IMR-90 (cell line): Measurements from ENCODE around the gene GABRB1. TPM values are rescaled to one million over a fixed set of nuclear protein-coding genes. Genes with fewer than 3 reads are reported as not detected.

ENCODE experiments used
- ATAC-seq: fragments of 200-7000 bp; cut with Tn5 transposase; 2 replicates; pipeline ENCODE4 v1.9.1; 2020; ENCODE audit warnings: low read depth, mild to moderate bottlenecking, moderate library complexity
- BruUV-seq: library from RNA; stranded (reverse); fragments of 400-500 nt; replicated peaks from 2 replicates; lab custom pipeline; 2021; lab: Mats Ljungman, UMichigan
- CTCF ChIA-PET: fragments of 300-600 bp; formaldehyde crosslinking; extraction: SDS; loops from one replicate; lab custom pipeline; 2021; ENCODE audit warnings: antibody characterized with exemption; lab: Yijun Ruan, JAX
- POLR2A ChIA-PET: fragments of 300-600 bp; sonication (Branson Sonifier 250); formaldehyde crosslinking; loops from one replicate; lab custom pipeline; 2022; ENCODE audit warnings: antibody characterized with exemption; ENCODE audit not compliant: unreplicated experiment; lab: Charles Lee
- DNase-seq: peaks from one replicate; pipeline ENCODE4 v3.0.0; 2013
- H2AFZ ChIP-seq: replicated peaks from 2 replicates; pipeline ENCODE3; 2013; ENCODE audit warnings: low read length, mild to moderate bottlenecking; ENCODE audit not compliant: poor library complexity
- H2AK5ac ChIP-seq: 2 replicates; pipeline ENCODE4 v1.6.1; 2013; ENCODE audit warnings: low read depth, low read length, inconsistent platforms
- H2AK9ac ChIP-seq: replicated peaks from 2 replicates; pipeline ENCODE3; 2013; ENCODE audit warnings: mild to moderate bottlenecking, low read depth, low read length, moderate library complexity; ENCODE audit not compliant: poor library complexity
- H2BK120ac ChIP-seq: 2 replicates; pipeline ENCODE4 v1.6.1; 2013; ENCODE audit warnings: low read depth, low read length, inconsistent platforms
- H2BK15ac ChIP-seq: 3 replicates; pipeline ENCODE4 v1.6.1; 2013; ENCODE audit warnings: low read depth, low read length, inconsistent platforms
- H2BK20ac ChIP-seq: 2 replicates; pipeline ENCODE4 v1.6.1; 2013; ENCODE audit warnings: low read depth, mild to moderate bottlenecking, inconsistent platforms, low read length, moderate library complexity
- H2BK5ac ChIP-seq: 2 replicates; pipeline ENCODE4 v1.6.1; 2013; ENCODE audit warnings: mild to moderate bottlenecking, low read depth, low read length, inconsistent platforms; ENCODE audit not compliant: poor library complexity, severe bottlenecking
- H3K14ac ChIP-seq: replicated peaks from 2 replicates; pipeline ENCODE4 v1.6.1; 2013; ENCODE audit warnings: low read depth, low read length, inconsistent platforms
- H3K18ac ChIP-seq: 2 replicates; pipeline ENCODE4 v1.6.1; 2013; ENCODE audit warnings: low read depth, low read length, control low read depth
- H3K23ac ChIP-seq: 2 replicates; pipeline ENCODE4 v1.6.1; 2013; ENCODE audit warnings: low read depth, low read length, inconsistent platforms
- H3K27ac ChIP-seq: 2 replicates; pipeline ENCODE4 v1.5.1; 2013; ENCODE audit warnings: mild to moderate bottlenecking, control low read depth, low read length; ENCODE audit not compliant: insufficient read depth
- H3K27me3 ChIP-seq: 2 replicates; pipeline ENCODE4 v1.6.1; 2013; ENCODE audit warnings: low read length; ENCODE audit not compliant: control insufficient read depth, insufficient read depth
- H3K36me3 ChIP-seq: 2 replicates; pipeline ENCODE4 v1.6.1; 2013; ENCODE audit warnings: low read length, mixed read lengths; ENCODE audit not compliant: control insufficient read depth, insufficient read depth
- H3K4ac ChIP-seq: 2 replicates; pipeline ENCODE4 v1.6.1; 2013; ENCODE audit warnings: low read depth, low read length, inconsistent platforms
- H3K4me1 ChIP-seq: 2 replicates; pipeline ENCODE4 v1.6.1; 2013; ENCODE audit warnings: low read length, mixed read lengths; ENCODE audit not compliant: control insufficient read depth, insufficient read depth
- H3K4me2 ChIP-seq: 2 replicates; pipeline ENCODE4 v1.6.1; 2013; ENCODE audit warnings: low read depth, mild to moderate bottlenecking, control low read depth, low read length, moderate library complexity
- H3K4me3 ChIP-seq: 2 replicates; pipeline ENCODE4 v1.5.1; 2013; ENCODE audit warnings: low read depth, mild to moderate bottlenecking, control low read depth, low read length, moderate library complexity; ENCODE audit not compliant: insufficient read depth
- H3K56ac ChIP-seq: 2 replicates; pipeline ENCODE4 v1.6.1; 2013; ENCODE audit warnings: low read length, inconsistent platforms; ENCODE audit not compliant: insufficient read depth; ENCODE audit errors: extremely low read depth
- H3K79me1 ChIP-seq, 2 experiments: 2 replicates each; pipeline ENCODE4 v1.6.1; 2013; ENCODE audit warnings: low read length in 2 of 2, inconsistent platforms in 1 of 2, low read depth in 1 of 2
- H3K9ac ChIP-seq: 2 replicates; pipeline ENCODE4 v1.6.1; 2013; ENCODE audit warnings: low read depth, low read length, control low read depth
- H3K9me1 ChIP-seq: 2 replicates; pipeline ENCODE4 v1.6.1; 2013; ENCODE audit warnings: low read length, inconsistent platforms; ENCODE audit not compliant: insufficient read depth
- H3K9me3 ChIP-seq: 2 replicates; pipeline ENCODE4 v1.6.1; 2013; ENCODE audit warnings: low read length; ENCODE audit not compliant: control insufficient read depth, insufficient read depth
- H4K20me1 ChIP-seq: 2 replicates; pipeline ENCODE4 v1.6.1; 2013; ENCODE audit warnings: low read length, inconsistent platforms; ENCODE audit not compliant: insufficient read depth
- H4K5ac ChIP-seq: 2 replicates; pipeline ENCODE4 v1.6.1; 2013; ENCODE audit warnings: mild to moderate bottlenecking, low read depth, low read length, control low read depth
- H4K8ac ChIP-seq, 2 experiments: 2 replicates each; pipeline ENCODE4 v1.6.1; 2013; ENCODE audit warnings: low read depth in 2 of 2, low read length in 2 of 2, control low read depth in 1 of 2, inconsistent platforms in 1 of 2
- H4K91ac ChIP-seq: 2 replicates; pipeline ENCODE4 v1.6.1; 2013; ENCODE audit warnings: low read depth, low read length, inconsistent platforms; ENCODE audit not compliant: insufficient read depth
- BHLHE40 ChIP-seq: fragments of 150-350 bp; IDR thresholded peaks from 2 replicates; pipeline ENCODE4 v1.6.1; 2016; ENCODE audit warnings: mild to moderate bottlenecking, low read depth, low read length
- CEBPB ChIP-seq: IDR thresholded peaks from 2 replicates; pipeline ENCODE4 v1.6.1; 2012; ENCODE audit warnings: low read depth, low read length, improper control_type of control experiment
- CHD1 ChIP-seq: IDR thresholded peaks from 2 replicates; pipeline ENCODE4 v1.6.1; 2012; ENCODE audit warnings: low read depth, low read length, improper control_type of control experiment
- CTCF ChIP-seq: conservative IDR thresholded peaks from 2 replicates; pipeline ENCODE4 v1.5.1; 2012; ENCODE audit warnings: mild to moderate bottlenecking, low read depth, low read length, improper control_type of control experiment
- ELK1 ChIP-seq: fragments of 150-350 bp; IDR thresholded peaks from 2 replicates; pipeline ENCODE4 v1.6.1; 2016; ENCODE audit warnings: low read depth, mild to moderate bottlenecking, low read length, moderate library complexity, borderline replicate concordance
- FOS ChIP-seq: fragments of 150-350 bp; IDR thresholded peaks from 2 replicates; pipeline ENCODE4 v1.6.1; 2016; ENCODE audit warnings: low read depth, low read length
- MAFK ChIP-seq: IDR thresholded peaks from 2 replicates; pipeline ENCODE4 v1.6.1; 2012; ENCODE audit warnings: low read depth, low read length, improper control_type of control experiment
- MAZ ChIP-seq: IDR thresholded peaks from 2 replicates; pipeline ENCODE4 v1.6.1; 2012; ENCODE audit warnings: low read depth, mild to moderate bottlenecking, low read length, improper control_type of control experiment, moderate library complexity, borderline replicate concordance
- MXI1 ChIP-seq: IDR thresholded peaks from 2 replicates; pipeline ENCODE4 v1.6.1; 2012; ENCODE audit warnings: low read depth, mild to moderate bottlenecking, low read length, moderate library complexity, borderline replicate concordance
- NFE2L2 ChIP-seq: fragments of 150-350 bp; IDR thresholded peaks from 2 replicates; pipeline ENCODE4 v1.6.1; 2016; ENCODE audit warnings: low read depth, mild to moderate bottlenecking, low read length
- POLR2A ChIP-seq: IDR thresholded peaks from 2 replicates; pipeline ENCODE4 v1.6.1; 2012; ENCODE audit warnings: mild to moderate bottlenecking, low read depth, low read length
- RAD21 ChIP-seq: IDR thresholded peaks from 2 replicates; pipeline ENCODE4 v1.6.1; 2012; ENCODE audit warnings: low read length, improper control_type of control experiment
- RCOR1 ChIP-seq: IDR thresholded peaks from 2 replicates; pipeline ENCODE4 v1.6.1; 2012; ENCODE audit warnings: mild to moderate bottlenecking, low read length, improper control_type of control experiment; ENCODE audit not compliant: insufficient replicate concordance
- RFX5 ChIP-seq: IDR thresholded peaks from 2 replicates; pipeline ENCODE4 v1.8.0; 2012; ENCODE audit warnings: low read depth, mild to moderate bottlenecking, low read length, moderate library complexity
- SMC3 ChIP-seq: fragments of 150-350 bp; IDR thresholded peaks from 2 replicates; pipeline ENCODE4 v1.6.1; 2016; ENCODE audit warnings: low read depth, mild to moderate bottlenecking, antibody characterized with exemption, low read length, moderate library complexity
- USF2 ChIP-seq: fragments of 150-350 bp; IDR thresholded peaks from 2 replicates; pipeline ENCODE4 v1.6.1; 2017; ENCODE audit warnings: mild to moderate bottlenecking, antibody characterized with exemption, low read length, low read depth
- WGBS, 2 experiments: methylation state at CpG; one replicate each; pipeline versions ENCODE4 v1.1.5 to v1.1.7; 2013; ENCODE audit warnings: missing lambda C conversion rate in 2 of 2; ENCODE audit not compliant: insufficient read length in 1 of 2; ENCODE audit errors: extremely low coverage in 2 of 2; 5-methylcytosine and 5-hydroxymethylcytosine counted together
- dilution Hi-C: fragments of 300-500 bp; cut with HindIII; formaldehyde crosslinking; loops from one replicate; pipeline ENCODE4 v1.14.3; 2018; ENCODE audit warnings: low sequenced_read_pairs; ENCODE audit not compliant: unreplicated experiment
- in situ Hi-C: fragments of 300-500 bp; cut with MboI; formaldehyde crosslinking; loops from 3 replicates; pipeline ENCODE4 v1.14.3; 2019; ENCODE audit warnings: low sequenced_read_pairs, inconsistent platforms, mixed read lengths
- intact Hi-C: fragments of 100-400 bp; cut with micrococcal nuclease; formaldehyde crosslinking; loops from 2 replicates; pipeline ENCODE4 v1.10.0; 2022
- polyA plus RNA-seq, 3 experiments: library from polyadenylated mRNA; depleted of rRNA; stranded (reverse); fragments of >200 nt; gene quantifications; 2 replicates each; pipeline ENCODE4 v1.2.3, GENCODE V29; 2012; ENCODE audit warnings: low replicate concordance in 1 of 3
- total RNA-seq: library from RNA; depleted of rRNA; stranded (reverse); fragments of >200 nt; gene quantifications from 2 replicates; pipeline ENCODE4 v1.2.3, GENCODE V29; 2012

GABRB1 gene
- total and polyA plus RNA-seq, 2 of the 4 experiments (the other 2 are of a cell fraction), result 4.7 to 16.1 TPM

GRCh38 chr4:47057991-47058390, 26.6 kb downstream of the GABRB1 start:
- Histone ChIP-seq H4K91ac (no peak overlapping the region), H3K4me3 (no peak overlapping the region), H3K56ac (no peak overlapping the region), H2BK120ac (no peak overlapping the region), H4K8ac (no peak overlapping the region), H3K18ac (no peak overlapping the region), H2AFZ (no peak overlapping the region), H3K79me1 (peaks cover 0 to 8% of the 10 kb centered on the region in 2 experiments; a peak in 1 of 4 replicates), H4K5ac (no peak overlapping the region), H3K23ac (no peak overlapping the region), H3K9ac (no peak overlapping the region), H2AK9ac (no peak overlapping the region), H3K36me3 (no peaks in the 10 kb centered on the region), H3K27me3 (no peaks in the 10 kb centered on the region), H2BK20ac (no peak overlapping the region), H2AK5ac (no peak overlapping the region), H2BK5ac (no peak overlapping the region), H3K14ac (no peak overlapping the region), H3K27ac (no peak overlapping the region), H3K4me1 (peaks cover 5% of the 10 kb centered on the region; the same call in 1 of the 2 replicates), H3K4ac (no peak overlapping the region), H3K4me2 (no peak overlapping the region), H4K20me1 (no peaks in the 10 kb centered on the region), H3K9me1 (peaks cover 4% of the 10 kb centered on the region; the same call in 1 of the 2 replicates), H3K9me3 (no peaks in the 10 kb centered on the region), H2BK15ac (no peak overlapping the region)
- WGBS, 2 experiments, result no CpG with 5 or more reads among the region's 2 CpGs
- dilution Hi-C loops, result no loop called here
- no peak for DNase-seq
- ChIA-PET POLR2A (no interaction called here), CTCF (no interaction called here)
- intact Hi-C loops, result no loop called here
- no TSS peak for BruUV-seq
- TF ChIP-seq SMC3 (no peak), POLR2A (no peak), USF2 (no peak), CEBPB (no peak), CHD1 (no peak), CTCF (no peak), RFX5 (no peak), BHLHE40 (no peak), RAD21 (no peak), NFE2L2 (no peak), ELK1 (no peak), MAZ (no peak), FOS (no peak), MXI1 (no peak), MAFK (no peak), RCOR1 (no peak)
- ATAC-seq, result no peak
- in situ Hi-C loops, result no loop called here
